SK-N-SH (cell line): ENCODE data around the gene MUC5B. TPM values are rescaled to one million over a fixed set of nuclear protein-coding genes. Genes with fewer than 3 reads are reported as not detected.
"Not testable (repeated sequence)": the region's sequence is repeated elsewhere in the genome, so short reads cannot be mapped to it uniquely, and the experiment has no call there.

ENCODE experiments used
- CTCF ChIA-PET: fragments of 300-600, 350-600 bp; formaldehyde crosslinking; extraction: SDS; loops from one replicate; lab custom pipeline; 2021; lab: Yijun Ruan, JAX
- POLR2A ChIA-PET: fragments of 350-600 bp; sonication (Branson Sonifier 250); formaldehyde crosslinking; extraction: SDS; loops from one replicate; lab custom pipeline; 2020; ENCODE audit warnings: antibody characterized with exemption, inconsistent platforms; lab: Yijun Ruan, JAX
- DNase-seq: peaks from one replicate; pipeline ENCODE4 v3.0.0; 2012
- H2AFZ ChIP-seq: fragments of 200-600 bp; sonication (generic); 2 replicates; pipeline ENCODE4 v1.8.1; 2016; ENCODE audit warnings: antibody characterized with exemption, mild to moderate bottlenecking, low read depth
- H3F3A ChIP-seq: fragments of 200-600 bp; sonication (generic); replicated peaks from 2 replicates; pipeline ENCODE3; 2016; ENCODE audit warnings: antibody characterized with exemption, mild to moderate bottlenecking; ENCODE audit not compliant: insufficient read depth
- H3K27ac ChIP-seq, 2 experiments: fragments of 200-500 bp in 1 of 2; fragments of 200-600 bp in 1 of 2; sonication (Bioruptor generic) in 1 of 2; sonication (generic), shearing (Covaris generic) in 1 of 2; 2 replicates each; pipeline versions ENCODE4 v1.5.1 to v1.6.1; 2014 to 2016; ENCODE audit warnings: low read depth in 2 of 2, inconsistent platforms in 1 of 2, low read length in 1 of 2, mild to moderate bottlenecking in 1 of 2, mixed read lengths in 1 of 2
- H3K27me3 ChIP-seq: fragments of 200-600 bp; sonication (generic), shearing (Covaris generic); 2 replicates; pipeline ENCODE4 v1.6.1; 2016; ENCODE audit warnings: mixed run types; ENCODE audit not compliant: insufficient read depth
- H3K36me3 ChIP-seq, 2 experiments: fragments of 200-500 bp in 1 of 2; fragments of 200-600 bp in 1 of 2; sonication (Bioruptor generic) in 1 of 2; sonication (generic) in 1 of 2; replicated peaks in 1 of 2; 2 replicates each; pipeline versions ENCODE3 to v1.5.1; 2014 to 2016; ENCODE audit warnings: low read length in 1 of 2, mild to moderate bottlenecking in 1 of 2; ENCODE audit not compliant: insufficient read depth in 2 of 2, control insufficient read depth in 1 of 2
- H3K4me1 ChIP-seq, 2 experiments: fragments of 200-500 bp in 1 of 2; fragments of 200-600 bp in 1 of 2; sonication (Bioruptor generic) in 1 of 2; sonication (generic), shearing (Covaris generic) in 1 of 2; 2 replicates each; pipeline versions ENCODE4 v1.5.1 to v1.6.1; 2014 to 2016; ENCODE audit warnings: low read depth in 1 of 2, low read length in 1 of 2, mixed run types in 1 of 2; ENCODE audit not compliant: insufficient read depth in 2 of 2, control insufficient read depth in 1 of 2
- H3K4me2 ChIP-seq: fragments of 200-600 bp; sonication (generic), shearing (Covaris generic); 2 replicates; pipeline ENCODE4 v1.6.1; 2017; ENCODE audit warnings: mixed run types
- H3K4me3 ChIP-seq, 2 experiments: fragments of 200-500 bp in 1 of 2; fragments of 200-600 bp in 1 of 2; sonication (Bioruptor generic) in 1 of 2; sonication (generic), shearing (Covaris generic) in 1 of 2; 2 replicates each; pipeline versions ENCODE4 v1.5.1 to v1.8.1; 2014 to 2016; ENCODE audit warnings: low read depth in 2 of 2, inconsistent platforms in 1 of 2, low read length in 1 of 2, mild to moderate bottlenecking in 1 of 2, mixed read lengths in 1 of 2, moderate library complexity in 1 of 2
- H3K79me2 ChIP-seq: fragments of 200-600 bp; sonication (generic); 2 replicates; pipeline ENCODE4 v1.8.1; 2017; ENCODE audit warnings: mild to moderate bottlenecking; ENCODE audit not compliant: insufficient read depth
- H3K9ac ChIP-seq: fragments of 200-600 bp; sonication (generic); 2 replicates; pipeline ENCODE4 v1.6.1; 2017; ENCODE audit warnings: mixed run types
- H3K9me2 ChIP-seq: fragments of 200-600 bp; sonication (generic); 2 replicates; pipeline ENCODE4 v1.6.1; 2017; ENCODE audit warnings: mixed run types
- H3K9me3 ChIP-seq: fragments of 200-600 bp; sonication (generic); 2 replicates; pipeline ENCODE4 v1.6.1; 2017; ENCODE audit warnings: mixed run types, mild to moderate bottlenecking, moderate library complexity
- H4K20me1 ChIP-seq: fragments of 200-600 bp; sonication (generic); 2 replicates; pipeline ENCODE4 v1.6.1; 2017; ENCODE audit warnings: mild to moderate bottlenecking, mixed run types; ENCODE audit not compliant: insufficient read depth
- EP300 ChIP-seq, 2 experiments: IDR thresholded peaks; 2 replicates each; pipeline versions ENCODE4 v1.4.0 to v1.6.1; 2012; ENCODE audit warnings: borderline replicate concordance in 1 of 2, low read depth in 1 of 2, low read length in 1 of 2
- FOSL2 ChIP-seq: IDR thresholded peaks from 2 replicates; pipeline ENCODE4 v1.4.0; 2012; ENCODE audit warnings: low read depth, mild to moderate bottlenecking, moderate library complexity, borderline replicate concordance
- GABPA ChIP-seq: IDR thresholded peaks from 2 replicates; pipeline ENCODE4 v1.4.0; 2012; ENCODE audit warnings: low read depth, mild to moderate bottlenecking
- GATA2 ChIP-seq: sonication (generic); formaldehyde crosslinking; IDR thresholded peaks from 2 replicates; pipeline ENCODE4 v1.5.0; 2020; ENCODE audit warnings: mild to moderate bottlenecking, missing genetic modification reagents
- MEF2A ChIP-seq: IDR thresholded peaks from 2 replicates; pipeline ENCODE4 v1.4.0; 2012; ENCODE audit warnings: low read depth, borderline replicate concordance
- NFIC ChIP-seq: IDR thresholded peaks from 2 replicates; pipeline ENCODE4 v1.4.0; 2012; ENCODE audit warnings: borderline replicate concordance
- NRF1 ChIP-seq: IDR thresholded peaks from 2 replicates; pipeline ENCODE4 v1.6.1; 2012; ENCODE audit warnings: low read depth, mild to moderate bottlenecking, low read length
- POLR2AphosphoS5 ChIP-seq: IDR thresholded peaks from 2 replicates; pipeline ENCODE4 v1.6.1; 2012; ENCODE audit warnings: low read depth, low read length
- SIN3A ChIP-seq: IDR thresholded peaks from 2 replicates; pipeline ENCODE4 v1.6.1; 2012; ENCODE audit warnings: low read depth, mild to moderate bottlenecking, low read length, moderate library complexity, borderline replicate concordance
- SMC3 ChIP-seq: IDR thresholded peaks from 2 replicates; pipeline ENCODE4 v1.6.1; 2012; ENCODE audit warnings: low read depth, low read length, improper control_type of control experiment
- TAF1 ChIP-seq: IDR thresholded peaks from 2 replicates; pipeline ENCODE4 v1.6.1; 2012; ENCODE audit warnings: low read depth, mild to moderate bottlenecking, low read length, moderate library complexity, borderline replicate concordance
- TEAD4 ChIP-seq: IDR thresholded peaks from 2 replicates; pipeline ENCODE4 v1.4.0; 2012; ENCODE audit warnings: mild to moderate bottlenecking, borderline replicate concordance; ENCODE audit not compliant: insufficient read depth
- YY1 ChIP-seq: IDR thresholded peaks from 2 replicates; pipeline ENCODE4 v1.4.0; 2012; ENCODE audit warnings: low read depth, mild to moderate bottlenecking
- WGBS: methylation state at CpG from one replicate; pipeline ENCODE4 v1.1.6; 2017; ENCODE audit warnings: low lambda C conversion rate; 5-methylcytosine and 5-hydroxymethylcytosine counted together
- polyA plus RNA-seq, 3 experiments: library from polyadenylated mRNA; depleted of rRNA; stranded (reverse); fragments of >200 nt; gene quantifications; 2 replicates each; pipeline ENCODE4 v1.2.3, GENCODE V29; 2012
- TF ChIP-seq, protein P1 (sequence below): IDR thresholded peaks from 2 replicates; pipeline ENCODE4 v1.4.0; 2012; ENCODE audit warnings: low read depth, borderline replicate concordance
- TF ChIP-seq, protein P2 (sequence below): IDR thresholded peaks from 2 replicates; pipeline ENCODE4 v1.4.0; 2012; ENCODE audit warnings: low read depth
- TF ChIP-seq, protein P3 (sequence below): fragments of 150-350 bp; IDR thresholded peaks from 2 replicates; pipeline ENCODE4 v1.6.1; 2016; ENCODE audit warnings: mild to moderate bottlenecking, low read depth, low read length
- TF ChIP-seq, protein P4 (sequence below): fragments of 200-600 bp; sonication (generic); IDR thresholded peaks from 2 replicates; pipeline ENCODE4 v1.6.1; 2017; ENCODE audit warnings: antibody characterized with exemption, mild to moderate bottlenecking, moderate library complexity

The MUC5B gene, protein sequence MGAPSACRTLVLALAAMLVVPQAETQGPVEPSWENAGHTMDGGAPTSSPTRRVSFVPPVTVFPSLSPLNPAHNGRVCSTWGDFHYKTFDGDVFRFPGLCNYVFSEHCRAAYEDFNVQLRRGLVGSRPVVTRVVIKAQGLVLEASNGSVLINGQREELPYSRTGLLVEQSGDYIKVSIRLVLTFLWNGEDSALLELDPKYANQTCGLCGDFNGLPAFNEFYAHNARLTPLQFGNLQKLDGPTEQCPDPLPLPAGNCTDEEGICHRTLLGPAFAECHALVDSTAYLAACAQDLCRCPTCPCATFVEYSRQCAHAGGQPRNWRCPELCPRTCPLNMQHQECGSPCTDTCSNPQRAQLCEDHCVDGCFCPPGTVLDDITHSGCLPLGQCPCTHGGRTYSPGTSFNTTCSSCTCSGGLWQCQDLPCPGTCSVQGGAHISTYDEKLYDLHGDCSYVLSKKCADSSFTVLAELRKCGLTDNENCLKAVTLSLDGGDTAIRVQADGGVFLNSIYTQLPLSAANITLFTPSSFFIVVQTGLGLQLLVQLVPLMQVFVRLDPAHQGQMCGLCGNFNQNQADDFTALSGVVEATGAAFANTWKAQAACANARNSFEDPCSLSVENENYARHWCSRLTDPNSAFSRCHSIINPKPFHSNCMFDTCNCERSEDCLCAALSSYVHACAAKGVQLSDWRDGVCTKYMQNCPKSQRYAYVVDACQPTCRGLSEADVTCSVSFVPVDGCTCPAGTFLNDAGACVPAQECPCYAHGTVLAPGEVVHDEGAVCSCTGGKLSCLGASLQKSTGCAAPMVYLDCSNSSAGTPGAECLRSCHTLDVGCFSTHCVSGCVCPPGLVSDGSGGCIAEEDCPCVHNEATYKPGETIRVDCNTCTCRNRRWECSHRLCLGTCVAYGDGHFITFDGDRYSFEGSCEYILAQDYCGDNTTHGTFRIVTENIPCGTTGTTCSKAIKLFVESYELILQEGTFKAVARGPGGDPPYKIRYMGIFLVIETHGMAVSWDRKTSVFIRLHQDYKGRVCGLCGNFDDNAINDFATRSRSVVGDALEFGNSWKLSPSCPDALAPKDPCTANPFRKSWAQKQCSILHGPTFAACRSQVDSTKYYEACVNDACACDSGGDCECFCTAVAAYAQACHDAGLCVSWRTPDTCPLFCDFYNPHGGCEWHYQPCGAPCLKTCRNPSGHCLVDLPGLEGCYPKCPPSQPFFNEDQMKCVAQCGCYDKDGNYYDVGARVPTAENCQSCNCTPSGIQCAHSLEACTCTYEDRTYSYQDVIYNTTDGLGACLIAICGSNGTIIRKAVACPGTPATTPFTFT (N-terminal part only)
- polyA plus RNA-seq (2012; rRNA removed), result not detected in 2 replicates
- not detected in 2 replicates for polyA plus RNA-seq (2012; cell fraction: cytosol; rRNA removed)
- not detected in 2 replicates for polyA plus RNA-seq (2012; cell fraction: nucleus; rRNA removed)

DNA sequence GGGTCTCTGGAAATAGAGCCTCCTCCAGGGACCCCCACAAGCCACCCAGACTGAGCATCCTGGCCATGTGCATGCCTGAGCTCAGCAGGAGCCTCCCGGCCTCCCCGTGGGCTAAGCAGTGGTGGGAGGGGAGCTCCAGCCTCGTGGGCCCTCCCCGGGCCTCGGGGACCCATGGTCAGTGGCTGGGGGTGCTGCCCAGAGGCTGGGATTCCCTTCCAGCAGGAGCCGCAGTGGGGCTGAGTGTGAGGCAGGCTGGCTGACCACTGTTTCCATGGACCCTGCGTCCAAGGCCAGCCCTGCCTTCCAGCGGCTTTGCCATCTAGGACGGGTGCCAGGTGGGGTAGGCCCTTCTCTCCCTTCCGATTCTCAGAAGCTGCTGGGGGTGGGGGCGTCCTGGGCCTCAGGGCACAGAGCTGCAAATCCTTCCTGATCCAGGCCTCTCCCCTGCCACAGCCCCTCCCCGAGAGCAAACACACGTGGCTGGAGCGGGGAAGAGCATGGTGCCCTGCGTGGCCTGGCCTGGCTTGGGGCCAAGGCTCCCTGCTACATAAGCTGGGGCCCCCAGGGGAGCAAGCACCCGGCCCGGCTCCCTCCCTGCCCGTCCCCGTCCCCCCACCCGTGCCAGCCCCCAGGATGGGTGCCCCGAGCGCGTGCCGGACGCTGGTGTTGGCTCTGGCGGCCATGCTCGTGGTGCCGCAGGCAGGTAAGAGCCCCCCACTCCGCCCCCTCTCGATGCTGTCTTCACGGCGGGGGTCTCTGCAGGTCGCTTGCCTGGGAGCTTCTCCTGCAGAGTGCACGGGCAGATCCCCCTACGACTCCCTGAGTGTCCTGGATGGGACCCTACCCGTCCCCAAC lies at the start of gene MUC5B:
Gene MUC5B (plus strand): TSS at position 576 of the 855 bp plus-strand sequence. CDS start 58 bp downstream, at position 634.
- POLR2A ChIA-PET, result no interaction called here
- H3K27ac ChIP-seq, result no peak within 1 kb of the TSS
- no peaks in the 10 kb centered on the region for H3F3A ChIP-seq
- H3K4me1 ChIP-seq, result no peaks in the 10 kb centered on the region
- no peaks in the 10 kb centered on the region for H4K20me1 ChIP-seq
- H3K9me3 ChIP-seq, result no peaks in the 10 kb centered on the region
- no peak within 1 kb of the TSS for H3K9ac ChIP-seq
- WGBS, result no CpG with 5 or more reads among the region's 36 CpGs
- H3K4me2 ChIP-seq, result no peak within 1 kb of the TSS
- no peaks in the 10 kb centered on the region for H3K36me3 ChIP-seq
- H3K9me2 ChIP-seq, result no peaks in the 10 kb centered on the region
- H3K4me3 ChIP-seq, result no peak within 1 kb of the TSS
- TF ChIP-seq TEAD4 (no peak), GABPA (no peak), POLR2AphosphoS5 (no peak), SIN3A (no peak), FOSL2 (no peak), MEF2A (no peak), NRF1 (no peak), EP300 (IDR thresholded peaks at IDR 0.05; ENCODE audit: borderline replicate concordance in 1 of 2, low read depth in 1 of 2, low read length in 1 of 2) (no peak), SMC3 (no peak), NFIC (no peak), GATA2 (CRISPR knock-in tag) (no peak), TAF1 (no peak), YY1 (no peak)
- TF ChIP-seq, protein P1, sequence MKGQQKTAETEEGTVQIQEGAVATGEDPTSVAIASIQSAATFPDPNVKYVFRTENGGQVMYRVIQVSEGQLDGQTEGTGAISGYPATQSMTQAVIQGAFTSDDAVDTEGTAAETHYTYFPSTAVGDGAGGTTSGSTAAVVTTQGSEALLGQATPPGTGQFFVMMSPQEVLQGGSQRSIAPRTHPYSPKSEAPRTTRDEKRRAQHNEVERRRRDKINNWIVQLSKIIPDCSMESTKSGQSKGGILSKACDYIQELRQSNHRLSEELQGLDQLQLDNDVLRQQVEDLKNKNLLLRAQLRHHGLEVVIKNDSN, result no peak
- TF ChIP-seq, protein P2, sequence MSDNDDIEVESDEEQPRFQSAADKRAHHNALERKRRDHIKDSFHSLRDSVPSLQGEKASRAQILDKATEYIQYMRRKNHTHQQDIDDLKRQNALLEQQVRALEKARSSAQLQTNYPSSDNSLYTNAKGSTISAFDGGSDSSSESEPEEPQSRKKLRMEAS, result no peak
- TF ChIP-seq, protein P3, sequence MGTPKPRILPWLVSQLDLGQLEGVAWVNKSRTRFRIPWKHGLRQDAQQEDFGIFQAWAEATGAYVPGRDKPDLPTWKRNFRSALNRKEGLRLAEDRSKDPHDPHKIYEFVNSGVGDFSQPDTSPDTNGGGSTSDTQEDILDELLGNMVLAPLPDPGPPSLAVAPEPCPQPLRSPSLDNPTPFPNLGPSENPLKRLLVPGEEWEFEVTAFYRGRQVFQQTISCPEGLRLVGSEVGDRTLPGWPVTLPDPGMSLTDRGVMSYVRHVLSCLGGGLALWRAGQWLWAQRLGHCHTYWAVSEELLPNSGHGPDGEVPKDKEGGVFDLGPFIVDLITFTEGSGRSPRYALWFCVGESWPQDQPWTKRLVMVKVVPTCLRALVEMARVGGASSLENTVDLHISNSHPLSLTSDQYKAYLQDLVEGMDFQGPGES, result no peak
- TF ChIP-seq, protein P4, sequence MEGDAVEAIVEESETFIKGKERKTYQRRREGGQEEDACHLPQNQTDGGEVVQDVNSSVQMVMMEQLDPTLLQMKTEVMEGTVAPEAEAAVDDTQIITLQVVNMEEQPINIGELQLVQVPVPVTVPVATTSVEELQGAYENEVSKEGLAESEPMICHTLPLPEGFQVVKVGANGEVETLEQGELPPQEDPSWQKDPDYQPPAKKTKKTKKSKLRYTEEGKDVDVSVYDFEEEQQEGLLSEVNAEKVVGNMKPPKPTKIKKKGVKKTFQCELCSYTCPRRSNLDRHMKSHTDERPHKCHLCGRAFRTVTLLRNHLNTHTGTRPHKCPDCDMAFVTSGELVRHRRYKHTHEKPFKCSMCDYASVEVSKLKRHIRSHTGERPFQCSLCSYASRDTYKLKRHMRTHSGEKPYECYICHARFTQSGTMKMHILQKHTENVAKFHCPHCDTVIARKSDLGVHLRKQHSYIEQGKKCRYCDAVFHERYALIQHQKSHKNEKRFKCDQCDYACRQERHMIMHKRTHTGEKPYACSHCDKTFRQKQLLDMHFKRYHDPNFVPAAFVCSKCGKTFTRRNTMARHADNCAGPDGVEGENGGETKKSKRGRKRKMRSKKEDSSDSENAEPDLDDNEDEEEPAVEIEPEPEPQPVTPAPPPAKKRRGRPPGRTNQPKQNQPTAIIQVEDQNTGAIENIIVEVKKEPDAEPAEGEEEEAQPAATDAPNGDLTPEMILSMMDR, result no peak
- no peaks in the 10 kb centered on the region for H3K27me3 ChIP-seq
- DNase-seq, result peak; percentile 47
- CTCF ChIA-PET, result interaction anchor here (0.9 to 1.7 kb wide), 4 partner anchors 10 to 293 kb away, joined by 3 to 5 read pairs (median 4); no protein-coding TSS in a partner anchor
- no peaks in the 10 kb centered on the region for H3K79me2 ChIP-seq
- no peak within 1 kb of the TSS for H2AFZ ChIP-seq

DNA sequence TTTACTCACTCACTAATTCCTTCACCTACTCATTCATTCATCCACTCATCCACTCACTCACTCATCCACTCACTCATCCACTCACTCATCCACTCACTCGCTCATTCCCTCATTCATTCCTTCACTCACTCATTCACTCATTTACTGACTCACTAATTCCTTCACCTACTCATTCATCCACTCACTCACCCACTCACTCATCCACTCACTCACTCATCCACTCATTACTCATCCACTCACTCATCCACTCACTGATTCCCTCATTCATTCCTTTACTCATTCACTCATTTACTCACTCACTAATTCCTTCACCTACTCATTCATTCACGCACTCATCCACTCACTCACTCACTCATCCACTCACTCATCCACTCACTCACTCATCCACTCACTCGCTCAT lies 49.5 kb upstream of the MUC5B start:
- H3K4me1 ChIP-seq, H3K9ac ChIP-seq, H3K27me3 ChIP-seq, H3K4me3 ChIP-seq, H3K4me2 ChIP-seq, H3K36me3 ChIP-seq, H3K79me2 ChIP-seq, CTCF ChIA-PET, H3K27ac ChIP-seq, H3K9me2 ChIP-seq, POLR2A ChIA-PET, H3K9me3 ChIP-seq, H3F3A ChIP-seq, DNase-seq, H2AFZ ChIP-seq, H4K20me1 ChIP-seq: not testable (repeated sequence)
- WGBS, result 75% methylated on average over 3 of the region's 3 CpGs
